Astrocyte (in vitro differentiated cells and primary cell): Measurements from ENCODE around the gene SCN3B. TPM values are rescaled to one million over a fixed set of nuclear protein-coding genes. Genes with fewer than 3 reads are reported as not detected.

Source experiments
- DNase-seq: peaks from one replicate; pipeline ENCODE4 v3.0.0-alpha.2; 2010; ENCODE audit warnings: low read depth
- FAIRE-seq: peaks from 2 replicates; lab custom pipeline; 2011; peaks lifted over from hg19 to GRCh38; lab: Jason Lieb, UNC
- H2AFZ ChIP-seq: 2 replicates; pipeline ENCODE4 v1.6.0; 2012; ENCODE audit warnings: low read depth, low read length, inconsistent platforms
- H3K27ac ChIP-seq: 2 replicates; pipeline ENCODE4 v1.5.1; 2011; ENCODE audit warnings: low read depth, low read length, inconsistent platforms
- H3K27me3 ChIP-seq: 2 replicates; pipeline ENCODE4 v1.6.0; 2011; ENCODE audit warnings: low read length, inconsistent platforms; ENCODE audit not compliant: insufficient read depth
- H3K36me3 ChIP-seq: 2 replicates; pipeline ENCODE4 v1.5.1; 2011; ENCODE audit warnings: low read length, inconsistent platforms; ENCODE audit not compliant: insufficient read depth
- H3K4me1 ChIP-seq: 2 replicates; pipeline ENCODE4 v1.5.1; 2011; ENCODE audit warnings: low read length, inconsistent platforms; ENCODE audit not compliant: insufficient read depth
- H3K4me2 ChIP-seq: 2 replicates; pipeline ENCODE4 v1.6.0; 2012; ENCODE audit warnings: low read length, inconsistent platforms
- H3K4me3 ChIP-seq: 2 replicates; pipeline ENCODE4 v1.5.1; 2011; ENCODE audit warnings: low read depth, mild to moderate bottlenecking, low read length, inconsistent platforms; ENCODE audit not compliant: insufficient read depth
- H3K79me2 ChIP-seq: 2 replicates; pipeline ENCODE4 v1.6.0; 2012; ENCODE audit warnings: mild to moderate bottlenecking, low read length, inconsistent platforms; ENCODE audit not compliant: insufficient read depth
- H3K9ac ChIP-seq: 2 replicates; pipeline ENCODE4 v1.6.0; 2012; ENCODE audit warnings: mild to moderate bottlenecking, low read length, inconsistent platforms
- H3K9me3 ChIP-seq: 2 replicates; pipeline ENCODE4 v1.5.1; 2012; ENCODE audit warnings: low read depth, mild to moderate bottlenecking, low read length, inconsistent platforms; ENCODE audit not compliant: insufficient read depth
- H4K20me1 ChIP-seq: 2 replicates; pipeline ENCODE4 v1.6.0; 2012; ENCODE audit warnings: low read length, inconsistent platforms; ENCODE audit not compliant: insufficient read depth
- H3K27ac Mint-ChIP-seq: one replicate; pipeline ENCODE4 v1.8.0; 2021; ENCODE audit warnings: mild to moderate bottlenecking, mixed read lengths; ENCODE audit not compliant: unreplicated experiment
- H3K27me3 Mint-ChIP-seq: one replicate; pipeline ENCODE4 v1.8.0; 2021; ENCODE audit warnings: low read depth, mixed read lengths; ENCODE audit not compliant: unreplicated experiment
- H3K36me3 Mint-ChIP-seq: one replicate; pipeline ENCODE4 v1.8.0; 2021; ENCODE audit warnings: low read depth, mixed read lengths; ENCODE audit not compliant: unreplicated experiment
- H3K4me1 Mint-ChIP-seq: one replicate; pipeline ENCODE4 v1.8.0; 2021; ENCODE audit warnings: low read depth, mixed read lengths; ENCODE audit not compliant: unreplicated experiment
- H3K4me3 Mint-ChIP-seq: one replicate; pipeline ENCODE4 v1.8.0; 2021; ENCODE audit warnings: mild to moderate bottlenecking, moderate library complexity, mixed read lengths; ENCODE audit not compliant: unreplicated experiment
- H3K9me3 Mint-ChIP-seq: one replicate; pipeline ENCODE4 v1.8.0; 2021; ENCODE audit warnings: mild to moderate bottlenecking, mixed read lengths; ENCODE audit not compliant: unreplicated experiment
- EZH2 ChIP-seq: IDR thresholded peaks from 2 replicates; pipeline ENCODE4 v1.6.1; 2012; ENCODE audit warnings: mild to moderate bottlenecking, low read length, inconsistent platforms; ENCODE audit not compliant: insufficient read depth
- total RNA-seq: library from RNA; stranded (reverse); gene quantifications from 2 replicates; pipeline ENCODE4 v1.2.1, GENCODE V29; 2021
- TF ChIP-seq, protein P1 (sequence below): IDR thresholded peaks from 2 replicates; pipeline ENCODE4 v1.5.1; 2011; ENCODE audit warnings: low read depth, mild to moderate bottlenecking, inconsistent platforms, low read length, moderate library complexity; ENCODE audit not compliant: insufficient read depth

SCN3B gene
- total RNA-seq, 1 donor from 2014 or later, result 2.3 TPM

- Mint-ChIP-seq H3K9me3 (no peaks in the 10 kb centered on the region), H3K4me3 (no peak overlapping the region), H3K27ac (no peak overlapping the region), H3K4me1 (no peaks in the 10 kb centered on the region), H3K27me3 (peaks cover 15% of the 10 kb centered on the region), H3K36me3 (no peaks in the 10 kb centered on the region)
- Histone ChIP-seq H3K36me3 (no peaks in the 10 kb centered on the region), H3K27ac (no peak overlapping the region), H3K4me3 (no peak overlapping the region), H3K9me3 (no peaks in the 10 kb centered on the region), H3K4me2 (no peak overlapping the region), H2AFZ (no peak overlapping the region), H3K79me2 (no peaks in the 10 kb centered on the region), H3K27me3 (peaks cover 14% of the 10 kb centered on the region), H3K9ac (no peak overlapping the region), H3K4me1 (no peaks in the 10 kb centered on the region), H4K20me1 (no peaks in the 10 kb centered on the region)
- no peak for TF ChIP-seq EZH2
- TF ChIP-seq, protein P1, sequence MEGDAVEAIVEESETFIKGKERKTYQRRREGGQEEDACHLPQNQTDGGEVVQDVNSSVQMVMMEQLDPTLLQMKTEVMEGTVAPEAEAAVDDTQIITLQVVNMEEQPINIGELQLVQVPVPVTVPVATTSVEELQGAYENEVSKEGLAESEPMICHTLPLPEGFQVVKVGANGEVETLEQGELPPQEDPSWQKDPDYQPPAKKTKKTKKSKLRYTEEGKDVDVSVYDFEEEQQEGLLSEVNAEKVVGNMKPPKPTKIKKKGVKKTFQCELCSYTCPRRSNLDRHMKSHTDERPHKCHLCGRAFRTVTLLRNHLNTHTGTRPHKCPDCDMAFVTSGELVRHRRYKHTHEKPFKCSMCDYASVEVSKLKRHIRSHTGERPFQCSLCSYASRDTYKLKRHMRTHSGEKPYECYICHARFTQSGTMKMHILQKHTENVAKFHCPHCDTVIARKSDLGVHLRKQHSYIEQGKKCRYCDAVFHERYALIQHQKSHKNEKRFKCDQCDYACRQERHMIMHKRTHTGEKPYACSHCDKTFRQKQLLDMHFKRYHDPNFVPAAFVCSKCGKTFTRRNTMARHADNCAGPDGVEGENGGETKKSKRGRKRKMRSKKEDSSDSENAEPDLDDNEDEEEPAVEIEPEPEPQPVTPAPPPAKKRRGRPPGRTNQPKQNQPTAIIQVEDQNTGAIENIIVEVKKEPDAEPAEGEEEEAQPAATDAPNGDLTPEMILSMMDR, result no peak
- DNase-seq, result no peak
- FAIRE-seq, result no peak
Observed at GRCh38 chr11:123642435-123642834, 12.0 kb downstream of the SCN3B start.

- Mint-ChIP-seq H3K36me3 (no peaks in the 10 kb centered on the region), H3K27ac (no peak overlapping the region), H3K9me3 (no peaks in the 10 kb centered on the region), H3K4me3 (no peak overlapping the region), H3K27me3 (peaks cover 19% of the 10 kb centered on the region), H3K4me1 (no peaks in the 10 kb centered on the region)
- Histone ChIP-seq H3K4me2 (no peak overlapping the region), H3K4me3 (no peak overlapping the region), H3K4me1 (no peaks in the 10 kb centered on the region), H4K20me1 (no peaks in the 10 kb centered on the region), H3K79me2 (no peaks in the 10 kb centered on the region), H3K9me3 (no peaks in the 10 kb centered on the region), H3K9ac (no peak overlapping the region), H3K27ac (no peak overlapping the region), H3K27me3 (peaks cover 16% of the 10 kb centered on the region), H2AFZ (no peak overlapping the region), H3K36me3 (no peaks in the 10 kb centered on the region)
- TF ChIP-seq, protein P1, result no peak
- no peak for TF ChIP-seq EZH2
- DNase-seq (no peak), FAIRE-seq (no peak)
Observed at GRCh38 chr11:123641495-123641840, 13.0 kb downstream of the SCN3B start.

DNA sequence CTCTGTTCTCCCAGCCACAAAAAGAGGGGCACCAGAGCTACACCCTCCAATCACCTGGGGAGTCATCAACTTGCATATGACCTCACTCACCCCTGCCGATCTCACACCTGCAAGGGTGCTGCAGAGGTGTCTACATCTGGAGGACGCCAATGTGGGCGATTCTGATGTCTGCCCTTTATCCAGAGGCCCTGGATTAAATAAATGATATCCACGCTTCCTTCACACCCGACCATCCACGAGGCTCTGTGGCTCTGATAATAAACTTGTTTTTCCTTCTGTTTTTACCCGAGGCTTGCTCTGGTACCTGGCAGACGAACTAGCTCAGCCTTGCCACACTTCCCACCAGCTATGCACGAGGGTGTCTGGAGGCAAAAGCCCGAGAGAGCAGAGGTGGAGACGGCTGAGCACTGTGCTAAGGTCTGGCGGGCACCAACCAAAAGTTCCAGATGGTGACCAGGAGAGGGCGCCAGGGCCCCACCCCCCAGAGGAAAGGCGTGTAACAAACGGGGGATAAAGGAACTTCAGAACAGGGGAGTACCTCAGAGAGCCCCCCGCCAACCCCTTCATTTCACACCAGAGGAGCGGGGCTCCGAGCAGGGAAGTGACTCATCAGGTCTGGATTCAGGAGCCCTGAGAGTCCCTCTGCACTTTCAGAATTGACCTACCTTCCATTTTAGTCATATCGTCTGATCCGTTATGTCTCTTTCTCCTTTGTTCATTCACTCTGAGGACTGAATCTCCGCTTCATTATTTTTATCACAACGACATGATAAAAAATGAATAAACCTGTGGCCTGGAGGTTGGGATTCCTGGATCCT lies 13.5 kb downstream of the SCN3B start:
- Histone ChIP-seq H4K20me1 (no peaks in the 10 kb centered on the region), H3K4me3 (no peak overlapping the region), H3K36me3 (no peaks in the 10 kb centered on the region), H3K4me2 (no peak overlapping the region), H3K79me2 (no peaks in the 10 kb centered on the region), H3K27me3 (peaks cover 16% of the 10 kb centered on the region), H3K27ac (no peak overlapping the region), H2AFZ (no peak overlapping the region), H3K9me3 (no peaks in the 10 kb centered on the region), H3K4me1 (no peaks in the 10 kb centered on the region), H3K9ac (no peak overlapping the region)
- Mint-ChIP-seq H3K4me1 (no peaks in the 10 kb centered on the region), H3K27me3 (peaks cover 19% of the 10 kb centered on the region), H3K27ac (no peak overlapping the region), H3K9me3 (no peaks in the 10 kb centered on the region), H3K4me3 (no peak overlapping the region), H3K36me3 (no peaks in the 10 kb centered on the region)
- TF ChIP-seq, protein P1, result peak; percentile 55
- TF ChIP-seq EZH2, result no peak
- FAIRE-seq (no peak), DNase-seq (no peak)
